Keratinocyte (primary cell): ENCODE measurements around the gene SPECC1. TPM values are rescaled to one million over a fixed set of nuclear protein-coding genes. Genes with fewer than 3 reads are reported as not detected.

Source experiments
- DNase-seq: peaks from one replicate; pipeline ENCODE4 v3.0.0-alpha.2; 2011; ENCODE audit warnings: low read depth, missing footprints, low spot score
- FAIRE-seq: peaks from 2 replicates; lab custom pipeline; 2011; peaks lifted over from hg19 to GRCh38; lab: Jason Lieb, UNC
- H2AFZ ChIP-seq: 2 replicates; pipeline ENCODE4 v1.6.0; 2012; ENCODE audit warnings: low read length, control low read depth, inconsistent platforms; ENCODE audit not compliant: control insufficient read depth
- H3K27ac ChIP-seq: 2 replicates; pipeline ENCODE4 v1.5.1; 2011; ENCODE audit warnings: low read length; ENCODE audit not compliant: control insufficient read depth, insufficient read depth
- H3K27me3 ChIP-seq: 3 replicates; pipeline ENCODE4 v1.6.0; 2011; ENCODE audit warnings: low read length; ENCODE audit not compliant: control insufficient read depth, insufficient read depth; ENCODE audit errors: extremely low read depth
- H3K36me3 ChIP-seq, 2 experiments: 2 replicates in 1 of 2; 3 replicates in 1 of 2; pipeline ENCODE4 v1.5.1; 2011; ENCODE audit warnings: low read length in 2 of 2, mild to moderate bottlenecking in 1 of 2; ENCODE audit not compliant: control insufficient read depth in 2 of 2, insufficient read depth in 2 of 2; ENCODE audit errors: extremely low read depth in 1 of 2
- H3K4me1 ChIP-seq: 3 replicates; pipeline ENCODE4 v1.5.1; 2011; ENCODE audit warnings: low read length; ENCODE audit not compliant: control insufficient read depth, insufficient read depth; ENCODE audit errors: extremely low read depth
- H3K4me2 ChIP-seq: 3 replicates; pipeline ENCODE4 v1.6.0; 2011; ENCODE audit warnings: low read depth, low read length; ENCODE audit not compliant: control insufficient read depth, insufficient read depth; ENCODE audit errors: extremely low read depth
- H3K4me3 ChIP-seq, 3 experiments: fragments of 200-600 bp in 1 of 3; sonication (generic) in 1 of 3; 2 replicates in 2 of 3; 3 replicates in 1 of 3; pipeline ENCODE4 v1.5.1; 2011 to 2016; ENCODE audit warnings: low read length in 3 of 3, mild to moderate bottlenecking in 3 of 3, control low read depth in 2 of 3, inconsistent platforms in 1 of 3, low read depth in 1 of 3, mixed read lengths in 1 of 3, mixed run types in 1 of 3, moderate library complexity in 1 of 3; ENCODE audit not compliant: control insufficient read depth in 2 of 3, insufficient read depth in 2 of 3; ENCODE audit errors: extremely low read depth in 1 of 3
- H3K79me2 ChIP-seq: 2 replicates; pipeline ENCODE4 v1.6.0; 2012; ENCODE audit warnings: low read length; ENCODE audit not compliant: control insufficient read depth, insufficient read depth
- H3K9ac ChIP-seq: 3 replicates; pipeline ENCODE4 v1.6.0; 2011; ENCODE audit warnings: low read length; ENCODE audit not compliant: control insufficient read depth, insufficient read depth; ENCODE audit errors: extremely low read depth
- H3K9me1 ChIP-seq: 3 replicates; pipeline ENCODE4 v1.6.0; 2011; ENCODE audit warnings: low read length; ENCODE audit not compliant: control insufficient read depth, insufficient read depth; ENCODE audit errors: extremely low read depth
- H3K9me3 ChIP-seq: 2 replicates; pipeline ENCODE4 v1.5.1; 2012; ENCODE audit warnings: low read depth, low read length; ENCODE audit not compliant: control insufficient read depth
- H4K20me1 ChIP-seq: 3 replicates; pipeline ENCODE4 v1.6.0; 2011; ENCODE audit warnings: low read length; ENCODE audit not compliant: control insufficient read depth, insufficient read depth; ENCODE audit errors: extremely low read depth
- CTCF ChIP-seq, 3 experiments: IDR thresholded peaks in 1 of 3; conservative IDR thresholded peaks in 1 of 3; optimal IDR thresholded peaks in 1 of 3; 2 replicates in 2 of 3; 3 replicates in 1 of 3; pipeline versions ENCODE3 to v1.5.1; 2011; ENCODE audit warnings: low read length in 3 of 3, mild to moderate bottlenecking in 3 of 3, moderate library complexity in 2 of 3, control low read depth in 1 of 3, inconsistent platforms in 1 of 3; ENCODE audit not compliant: insufficient read depth in 2 of 3; ENCODE audit errors: extremely low read depth in 1 of 3
- EZH2 ChIP-seq: IDR thresholded peaks from one replicate; pipeline ENCODE4 v1.6.1; 2012; ENCODE audit warnings: inconsistent platforms, mild to moderate bottlenecking, low read length, moderate library complexity
- dilution Hi-C: fragments of 300-500 bp; cut with MboI; formaldehyde crosslinking; loops from one replicate; pipeline ENCODE4 v1.7.0; 2020; ENCODE audit warnings: low sequenced_read_pairs; ENCODE audit not compliant: extremely low pct_ligation_motif_present
- polyA plus RNA-seq, 5 experiments: library from polyadenylated mRNA; depleted of rRNA in 3 of 5; stranded (reverse) in 3 of 5; stranded (forward) in 1 of 5; unstranded in 1 of 5; fragments of >200 nt; gene quantifications; 1 replicate in 1 of 5; 2 replicates in 3 of 5; 3 replicates in 1 of 5; pipeline versions ENCODE4 v1.2.1 to v1.2.3, GENCODE V29; 2011 to 2012; ENCODE audit warnings: missing spikeins in 2 of 5, low read depth in 1 of 5, low replicate concordance in 1 of 5

Gene SPECC1
- polyA plus RNA-seq, 1 donor (not counting 4 experiments of a cell fraction or from before 2014, with no cell fraction given), result 20.9 TPM

GRCh38 chr17:20053361-20053964 is 44.3 kb downstream of the SPECC1 start:
- Histone ChIP-seq H3K27ac (no peak overlapping the region), H3K9ac (no peak overlapping the region), H3K9me3 (peaks cover 2% of the 10 kb centered on the region), H3K27me3 (peaks cover 4% of the 10 kb centered on the region), H2AFZ (no peak overlapping the region), H3K9me1 (no peaks in the 10 kb centered on the region), H3K4me2 (no peak overlapping the region), H3K36me3 (no peaks in the 10 kb centered on the region), H3K4me1 (no peaks in the 10 kb centered on the region), H3K4me3 (no peak overlapping the region), H3K79me2 (no peaks in the 10 kb centered on the region), H4K20me1 (no peaks in the 10 kb centered on the region)
- DNase-seq, result no peak
- TF ChIP-seq EZH2 (no peak), CTCF (optimal IDR thresholded peaks at IDR 0.05 in 1 of 3, IDR thresholded peaks at IDR 0.05 in 1 of 3, conservative IDR thresholded peaks at IDR 0.05 in 1 of 3; ENCODE audit: extremely low read depth in 1 of 3, insufficient read depth in 2 of 3, low read length in 3 of 3) (no peak)
- dilution Hi-C loops, result no loop called here
- no peak for FAIRE-seq

- dilution Hi-C loops, result no loop called here
- TF ChIP-seq CTCF (optimal IDR thresholded peaks at IDR 0.05 in 1 of 3, IDR thresholded peaks at IDR 0.05 in 1 of 3, conservative IDR thresholded peaks at IDR 0.05 in 1 of 3; ENCODE audit: extremely low read depth in 1 of 3, insufficient read depth in 2 of 3, low read length in 3 of 3), result no peak
- no peak for TF ChIP-seq EZH2
Measured at GRCh38 chr17:20059728-20060188, 50.6 kb downstream of the SPECC1 start.

More at GRCh38 chr17:20059728-20060188, 50.6 kb downstream of the SPECC1 start:
- Histone ChIP-seq H3K27ac (no peak overlapping the region), H3K9ac (no peak overlapping the region), H3K36me3 (no peaks in the 10 kb centered on the region), H3K4me1 (peaks cover 20% of the 10 kb centered on the region), H3K9me1 (no peaks in the 10 kb centered on the region), H3K27me3 (peaks cover 4% of the 10 kb centered on the region), H3K4me3 (no peak overlapping the region), H3K9me3 (no peaks in the 10 kb centered on the region), H3K79me2 (no peaks in the 10 kb centered on the region), H3K4me2 (no peak overlapping the region), H4K20me1 (no peaks in the 10 kb centered on the region), H2AFZ (no peak overlapping the region)
- DNase-seq, result no peak
- FAIRE-seq, result peak; percentile 53
